RWPE1 (cell line): ENCODE results near the gene RNF10.
A peak's percentile ranks its signal among the peaks of the same experiment; 100 is the strongest.

ENCODE experiments used
- CTCF ChIA-PET: fragments of 350-600 bp; sonication (Branson Sonifier 250); formaldehyde crosslinking; extraction: SDS; loops from one replicate; lab custom pipeline; 2021; lab: Yijun Ruan, JAX
- POLR2A ChIA-PET: fragments of 400-600 bp; formaldehyde crosslinking; extraction: SDS; loops from one replicate; lab custom pipeline; 2020; ENCODE audit warnings: antibody characterized with exemption; ENCODE audit not compliant: low non-redundant PET; lab: Yijun Ruan, JAX
- DNase-seq: peaks from one replicate; pipeline ENCODE4 v3.0.0; 2012; ENCODE audit warnings: low spot score
- H3K27ac ChIP-seq: fragments of 450-650 bp; 2 replicates; pipeline ENCODE4 v1.5.1; 2017
- TF ChIP-seq, protein P1 (sequence below): fragments of 450-650 bp; conservative IDR thresholded peaks from 2 replicates; pipeline ENCODE4 v1.5.1; 2017; ENCODE audit warnings: low read depth, mild to moderate bottlenecking

RNF10 gene

GRCh38 chr12:120584343-120585149 lies 50.4 kb downstream of the RNF10 start:
- H3K27ac ChIP-seq: no peak overlapping the region
- POLR2A ChIA-PET: interaction anchor here (0.6 kb wide), 1 partner anchor 173 kb away, joined by 9 read pairs; no protein-coding TSS in a partner anchor
- DNase-seq: peak; percentile 38
- CTCF ChIA-PET: interaction anchor here (0.5 to 1.1 kb wide), 3 partner anchors 18 to 65 kb away, joined by 3 to 6 read pairs (median 4); no protein-coding TSS in a partner anchor
- TF ChIP-seq, protein P1, sequence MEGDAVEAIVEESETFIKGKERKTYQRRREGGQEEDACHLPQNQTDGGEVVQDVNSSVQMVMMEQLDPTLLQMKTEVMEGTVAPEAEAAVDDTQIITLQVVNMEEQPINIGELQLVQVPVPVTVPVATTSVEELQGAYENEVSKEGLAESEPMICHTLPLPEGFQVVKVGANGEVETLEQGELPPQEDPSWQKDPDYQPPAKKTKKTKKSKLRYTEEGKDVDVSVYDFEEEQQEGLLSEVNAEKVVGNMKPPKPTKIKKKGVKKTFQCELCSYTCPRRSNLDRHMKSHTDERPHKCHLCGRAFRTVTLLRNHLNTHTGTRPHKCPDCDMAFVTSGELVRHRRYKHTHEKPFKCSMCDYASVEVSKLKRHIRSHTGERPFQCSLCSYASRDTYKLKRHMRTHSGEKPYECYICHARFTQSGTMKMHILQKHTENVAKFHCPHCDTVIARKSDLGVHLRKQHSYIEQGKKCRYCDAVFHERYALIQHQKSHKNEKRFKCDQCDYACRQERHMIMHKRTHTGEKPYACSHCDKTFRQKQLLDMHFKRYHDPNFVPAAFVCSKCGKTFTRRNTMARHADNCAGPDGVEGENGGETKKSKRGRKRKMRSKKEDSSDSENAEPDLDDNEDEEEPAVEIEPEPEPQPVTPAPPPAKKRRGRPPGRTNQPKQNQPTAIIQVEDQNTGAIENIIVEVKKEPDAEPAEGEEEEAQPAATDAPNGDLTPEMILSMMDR: peak; percentile 67

- TF ChIP-seq, protein P1: no peak
- ChIA-PET POLR2A (no interaction called here), CTCF (interaction anchor here (1.1 kb wide), 1 partner anchor 63 kb away, joined by 5 read pairs; no protein-coding TSS in a partner anchor)
- no peak overlapping the region for H3K27ac ChIP-seq
- DNase-seq: no peak
Observed at GRCh38 chr12:120586206-120586605, 52.0 kb downstream of the RNF10 start.

GRCh38 chr12:120586860-120587259 lies 52.7 kb downstream of the RNF10 start:
- POLR2A ChIA-PET: no interaction called here
- TF ChIP-seq, protein P1: no peak
- CTCF ChIA-PET: interaction anchor here (1.1 kb wide), 1 partner anchor 62 kb away, joined by 5 read pairs; no protein-coding TSS in a partner anchor
- H3K27ac ChIP-seq: no peak overlapping the region
- DNase-seq: no peak

DNA sequence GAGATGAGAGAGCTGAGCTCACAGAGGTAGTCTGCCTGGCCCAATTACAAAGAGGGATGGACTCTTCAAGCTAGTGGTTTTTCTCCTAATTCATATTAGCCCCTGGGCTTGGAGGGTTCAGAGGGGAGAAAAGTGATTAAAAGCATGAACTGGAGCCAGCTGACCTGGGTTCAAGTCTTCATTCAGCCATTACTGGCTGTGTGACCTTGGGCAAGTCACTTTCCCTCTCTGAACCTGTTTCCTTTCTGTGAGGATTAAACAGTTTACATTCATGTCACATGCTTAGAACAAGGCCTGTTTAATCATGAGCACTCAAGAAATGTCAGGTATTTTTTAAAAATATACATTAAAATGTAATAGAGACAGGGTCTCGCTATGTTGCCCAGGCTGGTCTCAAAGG lies 54.2 kb downstream of the RNF10 start:
- ChIA-PET POLR2A (no interaction called here), CTCF (interaction anchor here (0.7 to 1.2 kb wide), 2 partner anchors 41 to 123 kb away, joined by 4 to 5 read pairs; no protein-coding TSS in a partner anchor)
- no peak overlapping the region for H3K27ac ChIP-seq
- no peak for DNase-seq
- TF ChIP-seq, protein P1: no peak

GRCh38 chr12:120588948-120589930 lies 55.1 kb downstream of the RNF10 start:
- no peak overlapping the region for H3K27ac ChIP-seq
- POLR2A ChIA-PET: no interaction called here
- CTCF ChIA-PET: interaction anchor here (0.6 to 1.2 kb wide), 3 partner anchors 123 to 1434 kb away, joined by 3 to 8 read pairs (median 4); no protein-coding TSS in a partner anchor
- TF ChIP-seq, protein P1: no peak
- DNase-seq: no peak
